ENCODE measurements around the gene SENP2. TPM values are rescaled to one million over a fixed set of nuclear protein-coding genes. Genes with fewer than 3 reads are reported as not detected.

The SENP2 gene
- total RNA-seq, 4 donors from 2014 or later: 22.4 to 32.2 (median 26.8) TPM

DNA sequence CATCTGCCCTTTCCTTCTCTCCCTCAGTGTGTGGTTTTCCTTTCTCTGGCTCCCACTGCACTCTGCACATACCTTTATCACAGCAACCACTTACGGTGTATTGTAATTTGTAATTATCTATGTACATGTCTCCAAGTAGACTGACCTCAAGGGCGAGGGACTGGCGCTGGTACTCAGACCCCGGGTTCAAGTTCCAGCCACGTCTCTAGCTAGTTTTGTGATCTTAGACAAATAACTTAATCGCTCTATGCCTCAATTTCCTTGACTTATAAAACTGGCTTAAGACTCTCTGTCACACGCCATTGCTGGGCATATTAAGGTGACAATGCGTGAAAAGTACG, 607 bp upstream of the SENP2 start:
- no peak for DNase-seq (ENCODE audit: extremely low spot score)
- Histone ChIP-seq H3K9me3 (no peaks in the 10 kb centered on the region), H3K4me1 (peaks cover 20 to 39% (median 38%) of the 10 kb centered on the region in 4 donors), H3K27me3 (no peaks in the 10 kb centered on the region), H3K36me3 (peaks cover 0 to 6% (median 3%) of the 10 kb centered on the region in 4 donors), H3K4me3 (peak overlapping the region; percentile 73 to 98 (median 86)), H3K27ac (replicated peaks in 1 of 4) (peak overlapping the region; percentile 93 to 99 (median 97))
- no peak for TF ChIP-seq POLR2AphosphoS5 (IDR thresholded peaks at IDR 0.05)
- TF ChIP-seq POLR2A (IDR thresholded peaks at IDR 0.05; ENCODE audit: low read depth): no peak
- TF ChIP-seq, protein P1, sequence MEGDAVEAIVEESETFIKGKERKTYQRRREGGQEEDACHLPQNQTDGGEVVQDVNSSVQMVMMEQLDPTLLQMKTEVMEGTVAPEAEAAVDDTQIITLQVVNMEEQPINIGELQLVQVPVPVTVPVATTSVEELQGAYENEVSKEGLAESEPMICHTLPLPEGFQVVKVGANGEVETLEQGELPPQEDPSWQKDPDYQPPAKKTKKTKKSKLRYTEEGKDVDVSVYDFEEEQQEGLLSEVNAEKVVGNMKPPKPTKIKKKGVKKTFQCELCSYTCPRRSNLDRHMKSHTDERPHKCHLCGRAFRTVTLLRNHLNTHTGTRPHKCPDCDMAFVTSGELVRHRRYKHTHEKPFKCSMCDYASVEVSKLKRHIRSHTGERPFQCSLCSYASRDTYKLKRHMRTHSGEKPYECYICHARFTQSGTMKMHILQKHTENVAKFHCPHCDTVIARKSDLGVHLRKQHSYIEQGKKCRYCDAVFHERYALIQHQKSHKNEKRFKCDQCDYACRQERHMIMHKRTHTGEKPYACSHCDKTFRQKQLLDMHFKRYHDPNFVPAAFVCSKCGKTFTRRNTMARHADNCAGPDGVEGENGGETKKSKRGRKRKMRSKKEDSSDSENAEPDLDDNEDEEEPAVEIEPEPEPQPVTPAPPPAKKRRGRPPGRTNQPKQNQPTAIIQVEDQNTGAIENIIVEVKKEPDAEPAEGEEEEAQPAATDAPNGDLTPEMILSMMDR (IDR thresholded peaks at IDR 0.05): no peak
- TF ChIP-seq EP300 (IDR thresholded peaks at IDR 0.05): no peak
- WGBS: 43% methylated on average over 9 of the region's 9 CpGs
- intact Hi-C loops (cut with DNase I): no loop called here

DNA sequence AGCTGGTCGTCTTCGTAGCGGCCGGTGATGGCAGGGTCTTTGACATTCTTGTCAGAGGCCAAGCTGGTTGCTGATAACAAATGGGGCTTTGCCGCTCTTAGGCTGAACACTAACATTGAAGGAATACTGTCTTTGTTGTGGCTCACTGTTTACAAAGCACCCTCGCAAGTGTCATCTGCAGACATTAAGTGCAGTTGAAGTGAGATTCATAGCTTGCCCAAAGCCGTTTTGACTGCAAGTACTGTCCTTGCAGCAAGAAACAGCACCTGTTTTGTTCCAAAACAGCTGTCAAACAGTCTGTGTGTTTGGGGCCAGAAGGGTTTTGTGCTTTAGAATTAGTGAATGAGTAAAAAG, 568 bp downstream of the SENP2 start:
- Histone ChIP-seq H3K9me3 (no peaks in the 10 kb centered on the region), H3K27me3 (no peaks in the 10 kb centered on the region), H3K36me3 (peaks cover 7 to 17% (median 11%) of the 10 kb centered on the region in 4 donors), H3K4me1 (peaks cover 20 to 39% (median 38%) of the 10 kb centered on the region in 4 donors), H3K4me3 (peak overlapping the region; percentile 73 to 98 (median 86)), H3K27ac (replicated peaks in 1 of 4) (peak overlapping the region; percentile 93 to 99 (median 97))
- intact Hi-C loops (cut with DNase I): no loop called here
- DNase-seq (ENCODE audit: extremely low spot score): no peak
- TF ChIP-seq EP300 (IDR thresholded peaks at IDR 0.05): no peak
- no peak for TF ChIP-seq POLR2AphosphoS5 (IDR thresholded peaks at IDR 0.05)
- TF ChIP-seq POLR2A (IDR thresholded peaks at IDR 0.05; ENCODE audit: low read depth): no peak
- TF ChIP-seq, protein P1 (IDR thresholded peaks at IDR 0.05): no peak
- 0% methylated on average over 6 of the region's 7 CpGs for WGBS

DNA sequence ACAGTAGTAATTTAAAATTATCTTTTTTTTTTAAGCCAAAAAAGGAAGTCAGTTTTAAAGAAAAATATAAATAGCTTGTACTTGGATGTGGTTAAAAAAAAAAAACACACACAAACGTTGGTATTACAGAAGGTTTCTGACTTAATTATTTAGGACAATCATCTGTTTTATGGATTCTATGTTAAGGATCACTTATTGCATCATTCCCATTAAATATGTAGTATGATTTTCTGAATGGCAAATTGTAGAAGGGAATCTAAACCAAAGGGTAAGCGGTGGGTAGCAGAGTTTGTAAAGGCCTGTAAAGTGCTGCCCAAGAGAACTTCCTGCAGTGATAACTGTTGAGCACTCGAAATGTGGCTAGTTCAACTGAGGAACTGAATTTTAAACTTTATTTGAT, 8.0 kb downstream of the SENP2 start:
- intact Hi-C loops (cut with DNase I): no loop called here
- Histone ChIP-seq H3K4me3 (no peak overlapping the region), H3K4me1 (peaks cover 3 to 8% (median 8%) of the 10 kb centered on the region in 4 donors), H3K9me3 (no peaks in the 10 kb centered on the region), H3K27ac (replicated peaks in 1 of 4) (no peak overlapping the region), H3K27me3 (no peaks in the 10 kb centered on the region), H3K36me3 (peaks cover 22 to 83% (median 53%) of the 10 kb centered on the region in 4 donors)
- DNase-seq (ENCODE audit: extremely low spot score): no peak
- TF ChIP-seq POLR2A (IDR thresholded peaks at IDR 0.05; ENCODE audit: low read depth): no peak
- TF ChIP-seq EP300 (IDR thresholded peaks at IDR 0.05): no peak
- TF ChIP-seq POLR2AphosphoS5 (IDR thresholded peaks at IDR 0.05): no peak
- TF ChIP-seq, protein P1 (IDR thresholded peaks at IDR 0.05): no peak
- WGBS: 71% methylated on average over 3 of the region's 3 CpGs

DNA sequence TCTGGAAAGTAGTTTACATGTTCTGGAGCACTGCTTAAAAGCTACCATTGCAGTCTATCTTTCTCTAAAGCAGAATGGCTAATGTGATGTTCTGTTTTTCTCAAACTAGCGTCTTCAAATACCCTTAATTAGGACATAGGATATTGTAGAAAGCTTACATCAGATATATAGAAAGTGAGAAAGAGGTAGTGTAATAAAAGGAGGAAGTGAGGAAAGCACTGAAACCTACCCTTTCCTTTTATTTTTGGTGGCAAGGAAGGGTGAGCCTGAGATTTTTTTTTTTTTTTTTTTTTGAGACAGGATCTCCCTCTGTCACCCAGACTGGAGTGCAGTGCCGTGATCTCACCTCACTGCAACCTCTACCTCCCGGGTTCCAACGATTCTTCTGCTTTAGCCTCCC, 9.4 kb downstream of the SENP2 start:
- 75% methylated on average over 4 of the region's 4 CpGs for WGBS
- intact Hi-C loops (cut with DNase I): no loop called here
- peaks cover 26 to 90% (median 55%) of the 10 kb centered on the region in 4 donors for H3K36me3 ChIP-seq

More for the DNA sequence above, 9.4 kb downstream of the SENP2 start:
- H3K4me3 ChIP-seq: no peak overlapping the region
- no peak for DNase-seq (ENCODE audit: extremely low spot score)
- H3K27me3 ChIP-seq: no peaks in the 10 kb centered on the region
- no peaks in the 10 kb centered on the region for H3K9me3 ChIP-seq
- no peaks in the 10 kb centered on the region for H3K4me1 ChIP-seq
- H3K27ac ChIP-seq (replicated peaks in 1 of 4): no peak overlapping the region
- TF ChIP-seq, protein P1 (IDR thresholded peaks at IDR 0.05): no peak
- TF ChIP-seq POLR2A (IDR thresholded peaks at IDR 0.05; ENCODE audit: low read depth) (no peak), POLR2AphosphoS5 (IDR thresholded peaks at IDR 0.05) (no peak), EP300 (IDR thresholded peaks at IDR 0.05) (no peak)

Measured in esophagus muscularis mucosa (tissue), 4 donors.